ENCODE results near the gene CCDC59. TPM values are rescaled to one million over a fixed set of nuclear protein-coding genes. Genes with fewer than 3 reads are reported as not detected.

Gene CCDC59
- total and polyA plus RNA-seq, 9 of the 15 experiments (the other 6 are each of a cell fraction or from before 2014, with no cell fraction given) = 34.0 to 186 (median 119) TPM

DNA sequence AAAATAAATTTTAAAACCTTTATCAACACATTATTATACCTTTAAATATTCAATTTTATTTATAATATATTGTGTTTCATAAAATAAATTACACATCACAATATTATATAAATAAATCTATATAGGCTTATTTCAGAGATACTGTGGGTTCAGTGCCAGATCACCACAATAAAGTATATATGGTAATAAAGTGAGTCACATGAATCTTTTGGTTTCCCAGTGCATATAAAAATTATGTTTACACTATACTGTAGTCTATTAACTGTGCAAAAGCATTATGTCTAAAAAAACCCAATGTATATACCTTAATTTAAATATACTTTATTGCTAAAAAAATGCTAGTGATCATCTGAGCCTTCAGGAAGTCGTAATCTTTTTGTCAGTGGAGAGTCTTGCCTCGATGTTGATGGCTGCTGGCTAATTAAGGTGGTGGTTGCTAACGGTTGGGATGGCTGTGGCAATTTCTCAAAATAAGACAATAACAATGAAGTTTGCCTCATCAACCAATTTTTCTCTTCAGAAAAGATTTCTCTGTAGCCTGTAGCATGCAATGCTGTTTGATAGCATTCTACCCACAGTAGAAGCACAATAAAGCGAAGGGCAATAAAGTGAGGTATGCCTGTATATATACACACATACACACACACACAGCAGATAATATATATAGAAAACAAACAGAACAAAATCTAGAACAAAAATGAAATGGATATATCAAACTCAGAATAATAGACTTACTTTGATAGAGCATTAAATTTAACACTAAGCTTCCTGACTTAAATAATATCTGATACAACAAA lies 32.4 kb downstream of the CCDC59 start:
- H3K4me3 ChIP-seq = no peak overlapping the region
- TF ChIP-seq, protein P1, sequence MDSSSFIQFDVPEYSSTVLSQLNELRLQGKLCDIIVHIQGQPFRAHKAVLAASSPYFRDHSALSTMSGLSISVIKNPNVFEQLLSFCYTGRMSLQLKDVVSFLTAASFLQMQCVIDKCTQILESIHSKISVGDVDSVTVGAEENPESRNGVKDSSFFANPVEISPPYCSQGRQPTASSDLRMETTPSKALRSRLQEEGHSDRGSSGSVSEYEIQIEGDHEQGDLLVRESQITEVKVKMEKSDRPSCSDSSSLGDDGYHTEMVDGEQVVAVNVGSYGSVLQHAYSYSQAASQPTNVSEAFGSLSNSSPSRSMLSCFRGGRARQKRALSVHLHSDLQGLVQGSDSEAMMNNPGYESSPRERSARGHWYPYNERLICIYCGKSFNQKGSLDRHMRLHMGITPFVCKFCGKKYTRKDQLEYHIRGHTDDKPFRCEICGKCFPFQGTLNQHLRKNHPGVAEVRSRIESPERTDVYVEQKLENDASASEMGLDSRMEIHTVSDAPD (CRISPR knock-in tag; IDR thresholded peaks at IDR 0.05) = no peak
- TF ChIP-seq, protein P2, sequence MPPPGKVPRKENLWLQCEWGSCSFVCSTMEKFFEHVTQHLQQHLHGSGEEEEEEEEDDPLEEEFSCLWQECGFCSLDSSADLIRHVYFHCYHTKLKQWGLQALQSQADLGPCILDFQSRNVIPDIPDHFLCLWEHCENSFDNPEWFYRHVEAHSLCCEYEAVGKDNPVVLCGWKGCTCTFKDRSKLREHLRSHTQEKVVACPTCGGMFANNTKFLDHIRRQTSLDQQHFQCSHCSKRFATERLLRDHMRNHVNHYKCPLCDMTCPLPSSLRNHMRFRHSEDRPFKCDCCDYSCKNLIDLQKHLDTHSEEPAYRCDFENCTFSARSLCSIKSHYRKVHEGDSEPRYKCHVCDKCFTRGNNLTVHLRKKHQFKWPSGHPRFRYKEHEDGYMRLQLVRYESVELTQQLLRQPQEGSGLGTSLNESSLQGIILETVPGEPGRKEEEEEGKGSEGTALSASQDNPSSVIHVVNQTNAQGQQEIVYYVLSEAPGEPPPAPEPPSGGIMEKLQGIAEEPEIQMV (tag; conservative IDR thresholded peaks at IDR 0.05; ENCODE audit: low read depth) = no peak
- no peak overlapping the region for H3K4me2 ChIP-seq (ENCODE audit: insufficient read depth, low read length)
- in situ Hi-C loops (cut with MboI) (no loop called here), intact Hi-C loops (cut with micrococcal nuclease) (loop anchor here (10.0 kb wide), 1 partner anchor 681 kb away; no protein-coding TSS in a partner anchor)
- no peaks in the 10 kb centered on the region for H3K9me1 ChIP-seq (ENCODE audit: control insufficient read depth, insufficient read depth, low read length)
- H3K9me3 ChIP-seq (replicated peaks; ENCODE audit: control insufficient read depth, insufficient read depth, low read depth, low read length) = no peaks in the 10 kb centered on the region
- FAIRE-seq = no peak
- H3K27me3 ChIP-seq (ENCODE audit: control insufficient read depth in 2 of 2, insufficient read depth in 2 of 2, low read length in 2 of 2) = no peaks in the 10 kb centered on the region
- no peaks in the 10 kb centered on the region for H4K20me1 ChIP-seq (replicated peaks; ENCODE audit: control insufficient read depth, insufficient read depth, low read length)
- no peak overlapping the region for H3K27ac ChIP-seq (ENCODE audit: extremely low read depth, low read depth, low read length)
- no peak overlapping the region for H2AFZ ChIP-seq (ENCODE audit: low read depth, low read length)
- BruUV-seq (replicated peaks) = no TSS peak
- H3K79me2 ChIP-seq (ENCODE audit: control insufficient read depth, insufficient read depth, low read length) = no peaks in the 10 kb centered on the region
- ATAC-seq = no peak
- 2% methylated on average over 4 of the region's 4 CpGs for WGBS (ENCODE audit: insufficient coverage, low coverage, missing lambda C conversion rate)
- POLR2A ChIA-PET = no interaction called here
- CTCF ChIA-PET (ENCODE audit: low intra/inter-chr PET ratio) = no interaction called here
- no peaks in the 10 kb centered on the region for H3K4me1 ChIP-seq (replicated peaks in 1 of 2; ENCODE audit: control insufficient read depth in 2 of 2, insufficient read depth in 2 of 2, low read length in 2 of 2)
- no peak for DNase-seq (ENCODE audit: extremely low read depth in 1 of 4, low spot score in 3 of 4)
- no peaks in the 10 kb centered on the region for H3K36me3 ChIP-seq (ENCODE audit: control insufficient read depth, insufficient read depth, low read length)
- H3K9ac ChIP-seq (ENCODE audit: insufficient read depth in 1 of 2, low read depth in 2 of 2, low read length in 2 of 2) = no peak overlapping the region
